ENCODE data around the gene SLC1A1.

Gene SLC1A1

DNA sequence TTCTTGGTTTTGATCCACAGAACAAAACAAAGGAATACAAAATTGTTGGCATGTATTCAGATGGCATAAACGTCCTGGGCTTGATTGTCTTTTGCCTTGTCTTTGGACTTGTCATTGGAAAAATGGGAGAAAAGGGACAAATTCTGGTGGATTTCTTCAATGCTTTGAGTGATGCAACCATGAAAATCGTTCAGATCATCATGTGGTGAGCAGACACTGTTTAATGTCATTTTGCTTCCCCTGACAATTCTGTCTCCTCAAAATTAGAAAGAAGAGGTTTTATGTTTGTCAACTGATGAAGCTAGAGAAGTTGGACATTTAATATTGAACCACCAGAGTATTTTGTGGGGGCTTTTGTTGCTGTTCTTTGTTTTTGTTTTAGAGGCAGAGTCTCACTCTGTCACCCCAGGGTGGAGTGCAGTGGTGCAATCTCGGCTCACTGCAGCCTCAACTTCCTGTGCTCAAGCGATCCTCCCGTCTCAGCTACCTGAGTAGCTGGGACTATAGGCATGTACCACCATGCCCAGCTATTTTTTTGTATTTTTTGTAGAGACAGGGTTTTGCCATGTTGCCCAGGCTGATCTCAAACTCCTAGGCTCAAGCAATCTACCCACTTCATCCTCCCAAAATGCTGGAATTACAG is 82.0 kb downstream of the SLC1A1 start:
- no peak overlapping the region for H2AFZ ChIP-seq (ENCODE audit: low read depth)
- H3K27me3 ChIP-seq (ENCODE audit: insufficient read depth, low read depth), result no peaks in the 10 kb centered on the region
- H3K79me2 ChIP-seq (ENCODE audit: insufficient read depth, low read depth), result no peaks in the 10 kb centered on the region
- no peaks in the 10 kb centered on the region for H3K36me3 ChIP-seq (ENCODE audit: insufficient read depth)
- no peak overlapping the region for H3K9ac ChIP-seq
- H3K27ac ChIP-seq, result no peak overlapping the region
- TF ChIP-seq, protein P1, sequence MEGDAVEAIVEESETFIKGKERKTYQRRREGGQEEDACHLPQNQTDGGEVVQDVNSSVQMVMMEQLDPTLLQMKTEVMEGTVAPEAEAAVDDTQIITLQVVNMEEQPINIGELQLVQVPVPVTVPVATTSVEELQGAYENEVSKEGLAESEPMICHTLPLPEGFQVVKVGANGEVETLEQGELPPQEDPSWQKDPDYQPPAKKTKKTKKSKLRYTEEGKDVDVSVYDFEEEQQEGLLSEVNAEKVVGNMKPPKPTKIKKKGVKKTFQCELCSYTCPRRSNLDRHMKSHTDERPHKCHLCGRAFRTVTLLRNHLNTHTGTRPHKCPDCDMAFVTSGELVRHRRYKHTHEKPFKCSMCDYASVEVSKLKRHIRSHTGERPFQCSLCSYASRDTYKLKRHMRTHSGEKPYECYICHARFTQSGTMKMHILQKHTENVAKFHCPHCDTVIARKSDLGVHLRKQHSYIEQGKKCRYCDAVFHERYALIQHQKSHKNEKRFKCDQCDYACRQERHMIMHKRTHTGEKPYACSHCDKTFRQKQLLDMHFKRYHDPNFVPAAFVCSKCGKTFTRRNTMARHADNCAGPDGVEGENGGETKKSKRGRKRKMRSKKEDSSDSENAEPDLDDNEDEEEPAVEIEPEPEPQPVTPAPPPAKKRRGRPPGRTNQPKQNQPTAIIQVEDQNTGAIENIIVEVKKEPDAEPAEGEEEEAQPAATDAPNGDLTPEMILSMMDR (conservative IDR thresholded peaks at IDR 0.05; ENCODE audit: low read depth, low read length), result no peak
- H3K4me2 ChIP-seq, result no peak overlapping the region
- no peak overlapping the region for H3K4me3 ChIP-seq (IDR thresholded peaks at IDR 0.05; ENCODE audit: insufficient read depth, low read depth, low read length)
- H3K4me1 ChIP-seq (ENCODE audit: low read depth, poor library complexity, severe bottlenecking), result no peaks in the 10 kb centered on the region
- no peaks in the 10 kb centered on the region for H4K20me1 ChIP-seq (ENCODE audit: insufficient read depth)

DNA sequence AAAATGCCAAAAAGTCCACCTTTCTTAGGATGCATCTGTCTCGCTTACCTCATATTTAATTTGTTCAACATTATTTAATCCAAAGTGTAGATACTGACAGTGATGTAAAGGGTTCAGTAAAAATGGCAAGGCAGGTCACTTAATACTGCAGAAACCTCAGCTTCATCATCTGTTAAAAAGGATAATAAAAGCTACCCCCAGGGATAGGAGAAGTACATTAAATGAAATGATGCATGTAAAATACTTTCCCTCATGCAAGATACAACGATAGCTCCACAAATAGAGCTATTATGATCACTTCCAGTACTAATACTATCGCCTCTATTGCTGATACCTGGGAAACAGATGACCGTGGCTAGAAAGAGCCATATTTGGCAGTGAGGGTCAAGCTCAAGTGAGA is 82.9 kb downstream of the SLC1A1 start:
- Histone ChIP-seq H3K36me3 (ENCODE audit: insufficient read depth) (no peaks in the 10 kb centered on the region), H3K27me3 (ENCODE audit: insufficient read depth, low read depth) (no peaks in the 10 kb centered on the region)
- TF ChIP-seq, protein P1 (conservative IDR thresholded peaks at IDR 0.05; ENCODE audit: low read depth, low read length), result no peak

DNA sequence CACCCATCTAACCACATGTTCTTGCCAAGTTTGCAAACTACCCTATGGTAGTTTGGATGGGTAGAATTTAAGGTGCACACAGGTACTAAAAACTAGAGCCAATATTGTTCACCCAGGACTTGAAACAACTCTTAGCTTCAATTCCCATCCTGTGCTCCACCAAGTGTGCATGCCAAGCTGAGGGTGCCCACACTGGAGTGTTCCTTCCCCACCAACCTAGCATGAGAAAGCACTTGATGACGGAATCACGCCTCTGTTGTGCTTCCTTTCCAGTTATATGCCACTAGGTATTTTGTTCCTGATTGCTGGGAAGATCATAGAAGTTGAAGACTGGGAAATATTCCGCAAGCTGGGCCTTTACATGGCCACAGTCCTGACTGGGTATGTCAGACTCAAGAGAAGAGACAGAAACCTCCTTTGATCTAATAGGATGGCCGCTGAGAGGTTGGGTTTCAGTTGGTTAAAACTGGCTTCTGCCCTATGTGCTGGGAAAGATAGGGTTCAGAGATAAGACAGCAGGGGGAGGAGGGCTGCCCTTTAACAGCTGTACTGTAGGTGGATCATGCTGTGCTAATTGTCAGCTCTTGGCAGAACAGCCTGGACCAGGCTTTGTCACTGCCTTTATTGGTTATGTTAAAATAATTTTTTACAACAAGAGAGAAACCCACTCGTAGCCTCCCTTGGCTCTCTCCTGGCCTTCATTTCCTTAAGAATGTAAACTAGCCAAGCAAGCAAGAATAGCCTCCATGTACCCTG is 83.5 kb downstream of the SLC1A1 start:
- Histone ChIP-seq H3K36me3 (ENCODE audit: insufficient read depth) (no peaks in the 10 kb centered on the region), H2AFZ (ENCODE audit: low read depth) (no peak overlapping the region), H3K27ac (no peak overlapping the region), H3K27me3 (ENCODE audit: insufficient read depth, low read depth) (no peaks in the 10 kb centered on the region), H4K20me1 (ENCODE audit: insufficient read depth) (no peaks in the 10 kb centered on the region), H3K4me2 (no peak overlapping the region), H3K4me3 (IDR thresholded peaks at IDR 0.05; ENCODE audit: insufficient read depth, low read depth, low read length) (no peak overlapping the region), H3K79me2 (ENCODE audit: insufficient read depth, low read depth) (no peaks in the 10 kb centered on the region), H3K9ac (no peak overlapping the region), H3K4me1 (ENCODE audit: low read depth, poor library complexity, severe bottlenecking) (no peaks in the 10 kb centered on the region)
- TF ChIP-seq, protein P1 (conservative IDR thresholded peaks at IDR 0.05; ENCODE audit: low read depth, low read length), result no peak

More for the DNA sequence above, 82.9 kb downstream of the SLC1A1 start:
- Histone ChIP-seq H3K79me2 (ENCODE audit: insufficient read depth, low read depth) (no peaks in the 10 kb centered on the region), H3K27ac (no peak overlapping the region), H3K4me2 (no peak overlapping the region), H2AFZ (ENCODE audit: low read depth) (no peak overlapping the region), H4K20me1 (ENCODE audit: insufficient read depth) (no peaks in the 10 kb centered on the region), H3K4me1 (ENCODE audit: low read depth, poor library complexity, severe bottlenecking) (no peaks in the 10 kb centered on the region), H3K4me3 (IDR thresholded peaks at IDR 0.05; ENCODE audit: insufficient read depth, low read depth, low read length) (no peak overlapping the region), H3K9ac (no peak overlapping the region)

DNA sequence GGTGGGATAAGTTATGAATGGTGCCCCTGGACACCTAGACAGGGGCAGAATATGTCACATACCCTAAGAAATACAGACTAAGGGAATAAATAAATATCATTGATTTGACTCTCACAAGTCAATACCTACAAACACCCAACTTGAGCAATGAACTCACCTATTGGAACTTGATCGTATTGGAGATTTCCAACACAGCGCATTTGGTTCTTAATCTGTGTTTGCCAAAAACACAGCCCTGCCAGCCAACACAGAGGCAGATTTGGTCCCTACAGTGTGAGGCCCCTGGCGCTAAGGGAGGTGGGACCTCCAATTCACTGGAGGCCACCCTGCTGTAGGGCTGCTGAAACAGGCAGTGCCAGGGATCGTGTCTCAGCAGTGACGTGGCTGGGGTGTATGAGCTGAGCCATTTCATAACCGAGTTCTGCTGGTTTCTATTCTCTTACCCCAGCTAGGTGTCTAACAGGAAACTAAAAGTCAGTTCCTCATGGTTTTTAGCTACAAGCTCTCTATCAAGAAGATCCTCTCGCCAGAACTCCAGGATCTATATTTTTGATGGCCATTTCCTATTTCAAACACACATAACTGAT is 84.5 kb downstream of the SLC1A1 start:
- Histone ChIP-seq H3K4me3 (IDR thresholded peaks at IDR 0.05; ENCODE audit: insufficient read depth, low read depth, low read length) (no peak overlapping the region), H3K27me3 (ENCODE audit: insufficient read depth, low read depth) (no peaks in the 10 kb centered on the region), H3K4me1 (ENCODE audit: low read depth, poor library complexity, severe bottlenecking) (no peaks in the 10 kb centered on the region), H3K27ac (no peak overlapping the region), H2AFZ (ENCODE audit: low read depth) (no peak overlapping the region), H3K36me3 (ENCODE audit: insufficient read depth) (no peaks in the 10 kb centered on the region), H3K9ac (no peak overlapping the region), H3K79me2 (ENCODE audit: insufficient read depth, low read depth) (no peaks in the 10 kb centered on the region), H3K4me2 (no peak overlapping the region), H4K20me1 (ENCODE audit: insufficient read depth) (no peaks in the 10 kb centered on the region)
- TF ChIP-seq, protein P1 (conservative IDR thresholded peaks at IDR 0.05; ENCODE audit: low read depth, low read length), result no peak

All from KMS-11 (cell line).